A673 (cell line): ENCODE data around the gene TBC1D9B.

Experiments used
- CTCF ChIP-seq: fragments of 300-800, 200-600 bp; sonication (generic); conservative IDR thresholded peaks from 2 replicates; pipeline ENCODE4 v1.5.1; 2017; ENCODE audit warnings: low read depth, mild to moderate bottlenecking, antibody characterized with exemption, low read length, moderate library complexity, mixed read lengths
- EZH2 ChIP-seq: fragments of 200-600 bp; sonication (generic); IDR thresholded peaks from 2 replicates; pipeline ENCODE4 v1.6.1; 2017; ENCODE audit warnings: borderline replicate concordance, low read depth, mild to moderate bottlenecking, mixed read lengths, antibody characterized with exemption, low read length; ENCODE audit not compliant: poor library complexity, severe bottlenecking

- no peak for TF ChIP-seq CTCF
- TF ChIP-seq EZH2, result no peak
Measured at GRCh38 chr5:179812997-179813607, 94.6 kb downstream of the TBC1D9B start.
